COLO668 (cell line): Measurements from ENCODE around the gene STAU1.

ENCODE experiments used
- DNase-seq: peaks from one replicate; lab custom pipeline; 2025; ENCODE audit not compliant: unreplicated experiment; lab: John Stamatoyannopoulos, UW

The STAU1 gene

GRCh38 chr20:49078310-49078709 lies 109.8 kb downstream of the STAU1 start:
- no peak for DNase-seq

DNA sequence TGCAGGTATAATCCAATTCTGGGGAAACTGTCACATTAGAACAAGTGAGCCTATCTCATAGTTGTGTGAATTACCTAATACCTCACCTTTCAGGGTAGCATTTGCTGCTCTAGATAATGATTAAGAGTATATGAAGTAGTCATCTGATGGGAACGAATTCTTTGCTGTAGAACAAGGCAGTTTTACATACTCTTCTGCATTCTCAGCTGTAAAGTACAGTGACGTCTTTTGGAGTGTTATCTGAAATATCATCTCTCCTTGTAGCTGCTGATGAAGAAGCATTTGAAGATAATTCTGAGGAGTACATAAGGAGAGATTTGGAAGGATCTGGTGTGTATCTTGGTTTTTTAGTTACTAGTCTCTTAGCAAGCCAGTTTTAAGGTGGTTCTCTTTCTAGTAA lies 113.6 kb downstream of the STAU1 start:
- no peak for DNase-seq
